HG03108 (cell line): ENCODE results near the gene ERICH6.

Experiments used
- ATAC-seq: cut with Tn5 transposase; IDR thresholded peaks from one replicate; pipeline ENCODE4 v1.9.1; 2021; ENCODE audit warnings: moderate library complexity; ENCODE audit not compliant: unreplicated experiment

The ERICH6 gene

GRCh38 chr3:150703756-150704344 lies at the start of gene ERICH6:
TSS of gene ERICH6 (minus strand) at chr3:150703920. CDS start at chr3:150703898, 22 bp downstream.
- ATAC-seq, result peak; percentile 99

GRCh38 chr3:150751781-150752263 lies 48.1 kb upstream of the ERICH6 start:
- ATAC-seq, result no peak

GRCh38 chr3:150749255-150749654 lies 45.5 kb upstream of the ERICH6 start:
- no peak for ATAC-seq

GRCh38 chr3:150748684-150749047 lies 44.9 kb upstream of the ERICH6 start:
- ATAC-seq, result no peak

GRCh38 chr3:150747886-150748683 lies 44.4 kb upstream of the ERICH6 start:
- no peak for ATAC-seq

- no peak for ATAC-seq
Observed at GRCh38 chr3:150746791-150747590, 43.3 kb upstream of the ERICH6 start.

- no peak for ATAC-seq
Observed at GRCh38 chr3:150745832-150746231, 42.1 kb upstream of the ERICH6 start.

GRCh38 chr3:150744919-150745211 lies 41.1 kb upstream of the ERICH6 start:
- no peak for ATAC-seq

GRCh38 chr3:150744041-150744918 lies 40.6 kb upstream of the ERICH6 start:
- ATAC-seq, result no peak

- no peak for ATAC-seq
Observed at GRCh38 chr3:150743508-150743907, 39.8 kb upstream of the ERICH6 start.

- no peak for ATAC-seq
Observed at GRCh38 chr3:150742679-150743078, 39.0 kb upstream of the ERICH6 start.

- no peak for ATAC-seq
Observed at GRCh38 chr3:150742141-150742523, 38.4 kb upstream of the ERICH6 start.

GRCh38 chr3:150741497-150742140 lies 37.9 kb upstream of the ERICH6 start:
- ATAC-seq, result no peak

- no peak for ATAC-seq
Observed at GRCh38 chr3:150740733-150741496, 37.2 kb upstream of the ERICH6 start.

GRCh38 chr3:150739877-150740645 lies 36.3 kb upstream of the ERICH6 start:
- no peak for ATAC-seq

GRCh38 chr3:150739200-150739863 lies 35.6 kb upstream of the ERICH6 start:
- no peak for ATAC-seq

- ATAC-seq, result no peak
Observed at GRCh38 chr3:150738688-150739087, 35.0 kb upstream of the ERICH6 start.
